Uterus (tissue), 4 donors: ENCODE results near the gene HLA-DQA2. TPM values are rescaled to one million over a fixed set of nuclear protein-coding genes. Genes with fewer than 3 reads are reported as not detected.

Experiments
- DNase-seq, 2 donors: peaks; one replicate each; pipeline ENCODE4 v3.0.0-alpha.2; 2019 to 2020
- H3K27ac ChIP-seq, 2 donors: fragments of 200-600 bp; sonication (generic); 1 replicate in 1 of 2; 2 replicates in 1 of 2; pipeline ENCODE4 v1.5.1; 2016 to 2018
- H3K27me3 ChIP-seq, 2 donors: fragments of 200-600 bp; sonication (generic); one replicate each; pipeline ENCODE4 v1.5.1; 2018 to 2019; ENCODE audit warnings: control low read depth in 1 of 2
- H3K36me3 ChIP-seq, 2 donors: fragments of 200-600 bp; sonication (generic); one replicate each; pipeline ENCODE4 v1.5.1; 2019; ENCODE audit warnings: control low read depth in 1 of 2
- H3K4me1 ChIP-seq, 2 donors: fragments of 200-600 bp; sonication (generic); one replicate each; pipeline ENCODE4 v1.5.1; 2018 to 2019; ENCODE audit warnings: control low read depth in 1 of 2
- H3K4me3 ChIP-seq, 2 donors: fragments of 200-600 bp; sonication (generic); 1 replicate in 1 of 2; 2 replicates in 1 of 2; pipeline ENCODE4 v1.5.1; 2018 to 2019; ENCODE audit warnings: mild to moderate bottlenecking in 1 of 2
- H3K9me3 ChIP-seq, 2 donors: fragments of 200-600 bp; sonication (generic); one replicate each; pipeline ENCODE4 v1.5.1; 2019; ENCODE audit warnings: control low read depth in 1 of 2
- POLR2A ChIP-seq, 2 donors: fragments of 450-650 bp; IDR thresholded peaks; one replicate each; pipeline ENCODE4 v1.6.1; 2016; ENCODE audit warnings: antibody characterized with exemption in 2 of 2, mild to moderate bottlenecking in 1 of 2, moderate library complexity in 1 of 2
- intact Hi-C: fragments of 100-400 bp; cut with DNase I; formaldehyde crosslinking; loops from one replicate; pipeline ENCODE4 v1.15.1; 2023; ENCODE audit warnings: low total_unique reads
- microRNA-seq: library from miRNA; unstranded; fragments of <30 nt; microRNA quantifications from one replicate; pipeline ENCODE4, GENCODE V29; 2016; ENCODE audit warnings: borderline microRNAs expressed, borderline replicate concordance
- small RNA-seq: library from RNA; depleted of rRNA; stranded (forward); fragments of <200 nt; gene quantifications from one replicate; pipeline ENCODE3, GENCODE V24; 2016
- total RNA-seq, 4 donors: library from RNA; depleted of rRNA in 3 of 4; stranded (reverse); fragments of >200 nt in 3 of 4; gene quantifications; one replicate each; pipeline versions ENCODE4 v1.1.0 to v1.2.4, GENCODE V29; 2014 to 2023
- TF ChIP-seq, protein P1 (sequence below), 4 experiments: fragments of 200-600 bp in 2 of 4; fragments of 450-650 bp in 2 of 4; sonication (generic) in 2 of 4; IDR thresholded peaks; one replicate each; pipeline ENCODE4 v1.5.1; 2016 to 2019; ENCODE audit warnings: antibody characterized with exemption in 4 of 4, mild to moderate bottlenecking in 2 of 4, moderate library complexity in 1 of 4
- donor health status: DM: yes; HTN: yes; CAD: no.

Gene HLA-DQA2
- total RNA-seq, 4 donors from 2014 or later: 4.4 TPM; not detected in 3

GRCh38 chr6:32792901-32793435 is 51.8 kb downstream of the HLA-DQA2 start:
- TF ChIP-seq, protein P1, sequence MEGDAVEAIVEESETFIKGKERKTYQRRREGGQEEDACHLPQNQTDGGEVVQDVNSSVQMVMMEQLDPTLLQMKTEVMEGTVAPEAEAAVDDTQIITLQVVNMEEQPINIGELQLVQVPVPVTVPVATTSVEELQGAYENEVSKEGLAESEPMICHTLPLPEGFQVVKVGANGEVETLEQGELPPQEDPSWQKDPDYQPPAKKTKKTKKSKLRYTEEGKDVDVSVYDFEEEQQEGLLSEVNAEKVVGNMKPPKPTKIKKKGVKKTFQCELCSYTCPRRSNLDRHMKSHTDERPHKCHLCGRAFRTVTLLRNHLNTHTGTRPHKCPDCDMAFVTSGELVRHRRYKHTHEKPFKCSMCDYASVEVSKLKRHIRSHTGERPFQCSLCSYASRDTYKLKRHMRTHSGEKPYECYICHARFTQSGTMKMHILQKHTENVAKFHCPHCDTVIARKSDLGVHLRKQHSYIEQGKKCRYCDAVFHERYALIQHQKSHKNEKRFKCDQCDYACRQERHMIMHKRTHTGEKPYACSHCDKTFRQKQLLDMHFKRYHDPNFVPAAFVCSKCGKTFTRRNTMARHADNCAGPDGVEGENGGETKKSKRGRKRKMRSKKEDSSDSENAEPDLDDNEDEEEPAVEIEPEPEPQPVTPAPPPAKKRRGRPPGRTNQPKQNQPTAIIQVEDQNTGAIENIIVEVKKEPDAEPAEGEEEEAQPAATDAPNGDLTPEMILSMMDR (IDR thresholded peaks at IDR 0.05): no peak
- no peak for TF ChIP-seq POLR2A (IDR thresholded peaks at IDR 0.05)
- Histone ChIP-seq H3K36me3 (no peaks in the 10 kb centered on the region), H3K4me3 (no peak overlapping the region), H3K27ac (no peak overlapping the region), H3K27me3 (peaks cover 0 to 4% of the 10 kb centered on the region in 2 donors), H3K4me1 (no peaks in the 10 kb centered on the region), H3K9me3 (no peaks in the 10 kb centered on the region)
- DNase-seq: no peak
- intact Hi-C loops: loop anchor here (10.0 kb wide), 1 partner anchor 378 kb away; no protein-coding TSS in a partner anchor

DNA sequence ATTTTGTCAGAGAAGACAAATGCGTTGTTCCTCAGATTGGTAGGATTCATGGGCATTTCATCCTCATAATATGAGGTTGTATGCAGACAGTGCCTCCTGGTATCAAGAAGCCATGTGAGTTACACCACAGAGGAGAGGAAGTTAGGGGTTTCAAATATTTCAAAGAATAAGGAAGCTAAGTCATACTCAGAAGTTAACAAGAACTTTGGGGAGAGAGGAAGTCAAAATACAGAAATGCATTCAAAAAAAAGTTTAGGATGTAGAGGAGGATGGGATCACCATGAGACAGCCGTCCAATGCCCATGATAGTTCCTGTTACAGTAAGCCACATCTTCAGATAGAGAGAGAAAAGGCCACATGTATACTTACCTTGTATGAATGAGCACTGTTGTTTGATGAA is 53.3 kb downstream of the HLA-DQA2 start:
- Histone ChIP-seq H3K4me1 (no peaks in the 10 kb centered on the region), H3K27me3 (peaks cover 0 to 4% of the 10 kb centered on the region in 2 donors)
- intact Hi-C loops: loop anchor here (10.0 kb wide), 1 partner anchor 380 kb away; no protein-coding TSS in a partner anchor

More for the DNA sequence above, 53.3 kb downstream of the HLA-DQA2 start:
- TF ChIP-seq, protein P1 (IDR thresholded peaks at IDR 0.05): no peak
- TF ChIP-seq POLR2A (IDR thresholded peaks at IDR 0.05): no peak
- Histone ChIP-seq H3K27ac (no peak overlapping the region), H3K4me3 (no peak overlapping the region), H3K36me3 (no peaks in the 10 kb centered on the region), H3K9me3 (no peaks in the 10 kb centered on the region)
- DNase-seq: no peak

Small RNAs within 50 kb of the gene (microRNA-seq; reads per million reads assigned to microRNA genes)
- not detected for gene MIR3135B

Small RNAs within 50 kb of the gene (small RNA-seq; reads per million reads assigned to genes)
- gene MIR3135B: not detected

Other genes with a start within 250 kb of the HLA-DQA2 start
- gene HLA-DRB5, start 211.1 kb upstream of the HLA-DQA2 start, total RNA-seq: 100 to 1,000 TPM in 2 of 4 donors, under 1 TPM in 1, not detected in 1; 0.76 to 171 (median 107) TPM
- 100 to 1,000 TPM in 2 of 4 donors, 10 to 100 TPM in 2; 15.9 to 197 (median 79.2) TPM for gene HLA-DRB1, start 151.5 kb upstream of the HLA-DQA2 start, total RNA-seq
- 10 to 100 TPM in 3 of 4 donors, 1 to 10 TPM in 1; 3.8 to 41.8 (median 22.7) TPM for gene HLA-DQA1, start 104.0 kb upstream of the HLA-DQA2 start, total RNA-seq
- gene HLA-DQB1, start 74.7 kb upstream of the HLA-DQA2 start, total RNA-seq: 10 to 100 TPM in 2 of 4 donors, 1 to 10 TPM in 1, not detected in 1; 4.9 to 31.2 (median 17.9) TPM
- gene HLA-DQB2, start 22.1 kb downstream of the HLA-DQA2 start, total RNA-seq: 1 to 10 TPM in 1 of 4 donors, under 1 TPM in 1, not detected in 2; 0.41 to 9.8 TPM
- gene HLA-DOB, start 75.6 kb downstream of the HLA-DQA2 start, total RNA-seq: under 1 TPM in 2 of 4 donors, not detected in 2; 0.28 to 0.82 TPM
- gene TAP2, start 97.3 kb downstream of the HLA-DQA2 start, total RNA-seq: 10 to 100 TPM in 2 of 4 donors, 1 to 10 TPM in 2; 3.0 to 42.4 (median 21.5) TPM
- gene PSMB8, start 102.7 kb downstream of the HLA-DQA2 start, total RNA-seq: 10 to 100 TPM; 23.5 to 60.1 (median 27.2) TPM
- 10 to 100 TPM; 18.2 to 62.2 (median 26.5) TPM for gene TAP1, start 112.3 kb downstream of the HLA-DQA2 start, total RNA-seq
- gene PSMB9, start 112.8 kb downstream of the HLA-DQA2 start, total RNA-seq: 10 to 100 TPM; 14.0 to 50.7 (median 38.6) TPM
- 10 to 100 TPM; 16.9 to 29.4 (median 22.4) TPM for gene HLA-DMB, start 199.6 kb downstream of the HLA-DQA2 start, total RNA-seq
- gene HLA-DMA, start 211.7 kb downstream of the HLA-DQA2 start, total RNA-seq: 100 to 1,000 TPM in 1 of 4 donors, 10 to 100 TPM in 2, 1 to 10 TPM in 1; 6.6 to 134 (median 51.7) TPM
- 100 to 1,000 TPM in 2 of 4 donors, 10 to 100 TPM in 2; 42.5 to 202 (median 120) TPM for gene BRD2, start 227.2 kb downstream of the HLA-DQA2 start, total RNA-seq